ENCODE data around the gene TMEM201.
"Not testable (repeated sequence)": the region's sequence is repeated elsewhere in the genome, so short reads cannot be mapped to it uniquely, and the experiment has no call there.

The TMEM201 gene

GRCh38 chr1:9601942-9602793 lies 13.5 kb downstream of the TMEM201 start:
- DNase-seq, result no peak

- no peak for DNase-seq
Measured at GRCh38 chr1:9602794-9603167, 14.1 kb downstream of the TMEM201 start.

- no peak for DNase-seq
Measured at GRCh38 chr1:9603307-9603706, 14.6 kb downstream of the TMEM201 start.

GRCh38 chr1:9603766-9604753 lies 15.3 kb downstream of the TMEM201 start:
- no peak for DNase-seq

- no peak for DNase-seq
Measured at GRCh38 chr1:9604836-9605235, 16.1 kb downstream of the TMEM201 start.

GRCh38 chr1:9605946-9606455 lies 17.3 kb downstream of the TMEM201 start:
- no peak for DNase-seq

- DNase-seq, result no peak
Measured at GRCh38 chr1:9606458-9606857, 17.7 kb downstream of the TMEM201 start.

GRCh38 chr1:9606948-9607347 lies 18.2 kb downstream of the TMEM201 start:
- no peak for DNase-seq

- DNase-seq, result no peak
Measured at GRCh38 chr1:9607352-9607751, 18.6 kb downstream of the TMEM201 start.

GRCh38 chr1:9609998-9610397 lies 21.3 kb downstream of the TMEM201 start:
- DNase-seq, result no peak

- DNase-seq, result no peak
Measured at GRCh38 chr1:9610548-9610947, 21.8 kb downstream of the TMEM201 start.

GRCh38 chr1:9611716-9612115 lies 23.0 kb downstream of the TMEM201 start:
- DNase-seq, result no peak

GRCh38 chr1:9612162-9612845 lies 23.6 kb downstream of the TMEM201 start:
- no peak for DNase-seq

- no peak for DNase-seq
Measured at GRCh38 chr1:9612871-9613624, 24.3 kb downstream of the TMEM201 start.

GRCh38 chr1:9613625-9614299 lies 25.1 kb downstream of the TMEM201 start:
- DNase-seq, result no peak

GRCh38 chr1:9615316-9616063 lies 26.8 kb downstream of the TMEM201 start:
- peak; percentile 62 to 76 for DNase-seq

GRCh38 chr1:9618909-9619679 lies 30.4 kb downstream of the TMEM201 start:
- no peak for DNase-seq

GRCh38 chr1:9621032-9621431 lies 32.3 kb downstream of the TMEM201 start:
- no peak for DNase-seq

GRCh38 chr1:9624081-9624480 lies 35.4 kb downstream of the TMEM201 start:
- no peak for DNase-seq

GRCh38 chr1:9625030-9625429 lies 36.3 kb downstream of the TMEM201 start:
- DNase-seq, result not testable (repeated sequence)

Data from Kasumi-1 (cell line).